Activated CD4-positive, alpha-beta T cell treated with anti-CD3 and anti-CD28 coated beads, Interleukin-2, amount 50 U/mL, for 1 hour (primary cell): ENCODE results near the gene HOXC9.

Experiments
- DNase-seq: peaks from one replicate; pipeline ENCODE4 v3.0.0-alpha.2; 2020

The HOXC9 gene

GRCh38 chr12:53989227-53990113, 10.5 kb upstream of the HOXC9 start:
- DNase-seq, result no peak

- DNase-seq, result no peak
Observed at GRCh38 chr12:53990311-53991076, 9.5 kb upstream of the HOXC9 start.

- DNase-seq, result no peak
Observed at GRCh38 chr12:53991077-53991460, 8.9 kb upstream of the HOXC9 start.

GRCh38 chr12:53992377-53992889, 7.5 kb upstream of the HOXC9 start:
- no peak for DNase-seq

- no peak for DNase-seq
Observed at GRCh38 chr12:53993162-53994008, 6.6 kb upstream of the HOXC9 start.

GRCh38 chr12:53994009-53994263, 6.0 kb upstream of the HOXC9 start:
- DNase-seq, result no peak

- no peak for DNase-seq
Observed at GRCh38 chr12:53994264-53995001, 5.5 kb upstream of the HOXC9 start.

- DNase-seq, result no peak
Observed at GRCh38 chr12:53995002-53995377, 5.0 kb upstream of the HOXC9 start.

- no peak for DNase-seq
Observed at GRCh38 chr12:53995378-53996239, 4.4 kb upstream of the HOXC9 start.

- DNase-seq, result no peak
Observed at GRCh38 chr12:53996240-53997203, 3.4 kb upstream of the HOXC9 start.

- DNase-seq, result no peak
Observed at GRCh38 chr12:53997204-53998109, 2.5 kb upstream of the HOXC9 start.

- no peak for DNase-seq
Observed at GRCh38 chr12:53998110-53998899, 1.7 kb upstream of the HOXC9 start.

- DNase-seq, result no peak
Observed at GRCh38 chr12:53998900-53999236, 1.1 kb upstream of the HOXC9 start.

- no peak for DNase-seq
Observed at GRCh38 chr12:53999559-54000115, 324 bp upstream of the HOXC9 start.

GRCh38 chr12:54001283-54002187, 1.6 kb downstream of the HOXC9 start:
- DNase-seq, result no peak

GRCh38 chr12:54002278-54002914, 2.4 kb downstream of the HOXC9 start:
- DNase-seq, result no peak
